Omental fat pad (tissue), 4 donors: Measurements from ENCODE around the gene HDHD2. TPM values are rescaled to one million over a fixed set of nuclear protein-coding genes. Genes with fewer than 3 reads are reported as not detected.
"Not testable (repeated sequence)": the region's sequence is repeated elsewhere in the genome, so short reads cannot be mapped to it uniquely, and the experiment has no call there.

Source experiments
- ATAC-seq: fragments of 150-250 bp; one replicate; pipeline ENCODE4 v1.9.1; 2016; ENCODE audit warnings: mild to moderate bottlenecking, moderate library complexity; ENCODE audit not compliant: low FRiP score
- DNase-seq: peaks from one replicate; pipeline ENCODE4 v3.0.0-alpha.2; 2019; ENCODE audit warnings: low spot score
- CTCF ChIP-seq, 3 donors: fragments of 450-650 bp; IDR thresholded peaks; one replicate each; pipeline ENCODE4 v1.5.1; 2016 to 2017; ENCODE audit warnings: antibody characterized with exemption in 3 of 3, mild to moderate bottlenecking in 3 of 3, moderate library complexity in 2 of 3
- total RNA-seq, 4 donors: library from RNA; depleted of rRNA; stranded (reverse); fragments of >200 nt; gene quantifications; one replicate each; pipeline ENCODE4 v1.1.0, GENCODE V29; 2016

HDHD2 gene
- 10 to 100 TPM; 16.7 to 35.5 (median 18.6) TPM for total RNA-seq

- TF ChIP-seq CTCF (IDR thresholded peaks at IDR 0.05): no peak
- peak; percentile 97 for ATAC-seq
- peak; percentile 49 for DNase-seq
Observed at GRCh38 chr18:47150029-47150823, at the start of gene HDHD2. Gene HDHD2, minus strand, starts transcription at chr18:47150500. Its CDS starts 14,061 bp downstream, at chr18:47136439.

- not testable (repeated sequence) for DNase-seq, ATAC-seq
Observed at GRCh38 chr18:47195961-47196360, 45.7 kb upstream of the HDHD2 start.

GRCh38 chr18:47191961-47192360 is 41.7 kb upstream of the HDHD2 start:
- no peak for DNase-seq
- TF ChIP-seq CTCF (IDR thresholded peaks at IDR 0.05): no peak
- no peak for ATAC-seq

GRCh38 chr18:47187721-47188120 is 37.4 kb upstream of the HDHD2 start:
- TF ChIP-seq CTCF (IDR thresholded peaks at IDR 0.05): no peak
- DNase-seq (no peak), ATAC-seq (no peak)

GRCh38 chr18:47184419-47185050 is 34.2 kb upstream of the HDHD2 start:
- TF ChIP-seq CTCF (IDR thresholded peaks at IDR 0.05): no peak
- no peak for DNase-seq
- ATAC-seq: no peak

GRCh38 chr18:47182156-47182555 is 31.9 kb upstream of the HDHD2 start:
- DNase-seq, ATAC-seq: not testable (repeated sequence)

- ATAC-seq (no peak), DNase-seq (no peak)
- no peak for TF ChIP-seq CTCF (IDR thresholded peaks at IDR 0.05)
Observed at GRCh38 chr18:47180765-47181164, 30.5 kb upstream of the HDHD2 start.

GRCh38 chr18:47179520-47179919 is 29.2 kb upstream of the HDHD2 start:
- no peak for TF ChIP-seq CTCF (IDR thresholded peaks at IDR 0.05)
- DNase-seq (no peak), ATAC-seq (no peak)
